H1 (cell line): ENCODE measurements around the gene BAZ1B. TPM values are rescaled to one million over a fixed set of nuclear protein-coding genes. Genes with fewer than 3 reads are reported as not detected.

Experiments
- CTCF ChIA-PET: fragments of 300-600 bp; sonication (Branson Sonifier 250); formaldehyde crosslinking; loops from one replicate; lab custom pipeline; 2021; ENCODE audit not compliant: partially characterized antibody; lab: Charles Lee
- POLR2A ChIA-PET: fragments of 300-600 bp; sonication (Branson Sonifier 250); formaldehyde crosslinking; loops from one replicate; lab custom pipeline; 2021; ENCODE audit warnings: inconsistent platforms; ENCODE audit not compliant: partially characterized antibody; lab: Charles Lee
- DNase-seq, 2 experiments: peaks; one replicate each; pipeline versions ENCODE4 v3.0.0 to v3.0.0-alpha.2; 2010 to 2022; ENCODE audit warnings: low spot score in 2 of 2, low read depth in 1 of 2, mixed read lengths in 1 of 2
- FAIRE-seq: peaks from 2 replicates; lab custom pipeline; 2011; peaks lifted over from hg19 to GRCh38; lab: Jason Lieb, UNC
- H2AFZ ChIP-seq: 2 replicates; pipeline ENCODE4 v1.8.1; 2012; ENCODE audit warnings: low read length, inconsistent platforms
- H2AK5ac ChIP-seq: 2 replicates; pipeline ENCODE4 v1.6.1; 2013; ENCODE audit warnings: low read depth, low read length
- H2BK120ac ChIP-seq: replicated peaks from 2 replicates; pipeline ENCODE3; 2013; ENCODE audit warnings: low read depth, low read length, inconsistent platforms
- H2BK12ac ChIP-seq: 2 replicates; pipeline ENCODE4 v1.6.1; 2013; ENCODE audit warnings: low read depth, low read length
- H2BK15ac ChIP-seq: 2 replicates; pipeline ENCODE4 v1.6.1; 2013; ENCODE audit warnings: low read length
- H2BK20ac ChIP-seq: 2 replicates; pipeline ENCODE4 v1.6.1; 2013; ENCODE audit warnings: low read length
- H2BK5ac ChIP-seq: 2 replicates; pipeline ENCODE4 v1.6.1; 2013; ENCODE audit warnings: low read depth, low read length
- H3K14ac ChIP-seq: 2 replicates; pipeline ENCODE4 v1.6.1; 2013; ENCODE audit warnings: inconsistent platforms; ENCODE audit not compliant: insufficient read length
- H3K18ac ChIP-seq: 2 replicates; pipeline ENCODE4 v1.6.1; 2013; ENCODE audit warnings: low read length; ENCODE audit errors: extremely low read depth
- H3K23ac ChIP-seq: 2 replicates; pipeline ENCODE4 v1.6.1; 2013; ENCODE audit warnings: inconsistent platforms; ENCODE audit not compliant: insufficient read length
- H3K23me2 ChIP-seq: 2 replicates; pipeline ENCODE4 v1.6.1; 2013; ENCODE audit warnings: low read depth, low read length
- H3K27ac ChIP-seq: 2 replicates; pipeline ENCODE4 v1.6.1; 2011; ENCODE audit warnings: low read depth, low read length, inconsistent platforms
- H3K27me3 ChIP-seq, 4 experiments: replicated peaks in 1 of 4; 1 replicate in 1 of 4; 2 replicates in 3 of 4; pipeline versions ENCODE4 v1.6.1 to v1.8.1; 2011 to 2013; ENCODE audit warnings: low read length in 3 of 4, mild to moderate bottlenecking in 3 of 4, inconsistent platforms in 2 of 4, mixed read lengths in 2 of 4, moderate library complexity in 1 of 4; ENCODE audit not compliant: control insufficient read depth in 3 of 4, insufficient read depth in 3 of 4; ENCODE audit errors: extremely low read depth in 1 of 4
- H3K36me3 ChIP-seq, 4 experiments: 2 replicates each; pipeline versions ENCODE4 v1.6.1 to v1.8.1; 2011 to 2013; ENCODE audit warnings: mild to moderate bottlenecking in 4 of 4, low read length in 3 of 4, moderate library complexity in 2 of 4, control low read depth in 1 of 4, inconsistent platforms in 1 of 4; ENCODE audit not compliant: insufficient read depth in 4 of 4, control insufficient read depth in 2 of 4
- H3K4ac ChIP-seq: replicated peaks from 2 replicates; pipeline ENCODE3; 2013; ENCODE audit warnings: low read length, low read depth, mixed read lengths, inconsistent platforms; ENCODE audit not compliant: insufficient read length
- H3K4me1 ChIP-seq, 4 experiments: replicated peaks in 1 of 4; 1 replicate in 1 of 4; 2 replicates in 3 of 4; pipeline versions ENCODE4 v1.6.1 to v1.8.1; 2011 to 2013; ENCODE audit warnings: low read length in 3 of 4, inconsistent platforms in 2 of 4, mixed read lengths in 1 of 4; ENCODE audit not compliant: insufficient read depth in 4 of 4, control insufficient read depth in 3 of 4
- H3K4me2 ChIP-seq, 2 experiments: 2 replicates each; pipeline versions ENCODE4 v1.6.1 to v1.8.1; 2011 to 2013; ENCODE audit warnings: low read depth in 2 of 2, low read length in 2 of 2, control low read depth in 1 of 2, inconsistent platforms in 1 of 2, mild to moderate bottlenecking in 1 of 2; ENCODE audit not compliant: insufficient read depth in 1 of 2
- H3K4me3 ChIP-seq, 4 experiments: fragments of 200-600, 300-600 bp in 1 of 4; sonication (generic), shearing (Covaris generic), sonication (Bioruptor Twin) in 1 of 4; 2 replicates each; pipeline versions ENCODE4 v1.5.1 to v1.8.1; 2011 to 2016; ENCODE audit warnings: low read length in 4 of 4, low read depth in 3 of 4, control low read depth in 2 of 4, inconsistent platforms in 2 of 4, mild to moderate bottlenecking in 2 of 4, mixed read lengths in 1 of 4, moderate library complexity in 1 of 4; ENCODE audit not compliant: insufficient read depth in 2 of 4; ENCODE audit errors: extremely low read depth in 1 of 4
- H3K56ac ChIP-seq: replicated peaks from 2 replicates; pipeline ENCODE3; 2013; ENCODE audit warnings: low read depth, mild to moderate bottlenecking, mixed read lengths, low read length, inconsistent platforms; ENCODE audit not compliant: insufficient read length
- H3K79me1 ChIP-seq: 2 replicates; pipeline ENCODE4 v1.6.1; 2013; ENCODE audit warnings: low read depth, low read length, control low read depth
- H3K79me2 ChIP-seq, 2 experiments: 2 replicates each; pipeline versions ENCODE4 v1.6.1 to v1.8.1; 2012 to 2013; ENCODE audit warnings: low read length in 2 of 2, mild to moderate bottlenecking in 2 of 2, inconsistent platforms in 1 of 2; ENCODE audit not compliant: insufficient read depth in 2 of 2, control insufficient read depth in 1 of 2
- H3K9ac ChIP-seq, 4 experiments: replicated peaks in 1 of 4; 1 replicate in 1 of 4; 2 replicates in 3 of 4; pipeline versions ENCODE4 v1.6.1 to v1.8.1; 2011 to 2013; ENCODE audit warnings: low read depth in 3 of 4, low read length in 3 of 4, control low read depth in 2 of 4, mild to moderate bottlenecking in 2 of 4, moderate library complexity in 2 of 4, inconsistent platforms in 1 of 4; ENCODE audit errors: extremely low read depth in 1 of 4
- H3K9me3 ChIP-seq, 2 experiments: 2 replicates each; pipeline versions ENCODE4 v1.6.1 to v1.8.1; 2012 to 2013; ENCODE audit warnings: mild to moderate bottlenecking in 2 of 2, moderate library complexity in 2 of 2, control low read depth in 1 of 2, inconsistent platforms in 1 of 2, low read depth in 1 of 2, low read length in 1 of 2, mixed read lengths in 1 of 2; ENCODE audit not compliant: insufficient read depth in 2 of 2
- H4K20me1 ChIP-seq, 2 experiments: replicated peaks in 1 of 2; 2 replicates each; pipeline versions ENCODE3 to v1.8.1; 2011 to 2013; ENCODE audit warnings: inconsistent platforms in 2 of 2, low read length in 2 of 2, mild to moderate bottlenecking in 1 of 2; ENCODE audit not compliant: insufficient read depth in 2 of 2, control insufficient read depth in 1 of 2
- H4K5ac ChIP-seq: 2 replicates; pipeline ENCODE4 v1.6.1; 2013; ENCODE audit warnings: low read length, low read depth, mixed read lengths, inconsistent platforms; ENCODE audit not compliant: insufficient read length
- H4K8ac ChIP-seq: 2 replicates; pipeline ENCODE4 v1.8.0; 2013; ENCODE audit warnings: mild to moderate bottlenecking, moderate library complexity, low read length, inconsistent platforms; ENCODE audit not compliant: insufficient read depth; ENCODE audit errors: extremely low read depth
- H4K91ac ChIP-seq: replicated peaks from 2 replicates; pipeline ENCODE3; 2013; ENCODE audit warnings: low read length, mixed read lengths, inconsistent platforms; ENCODE audit not compliant: insufficient read length
- GTF2F1 ChIP-seq: IDR thresholded peaks from 2 replicates; pipeline ENCODE4 v1.6.1; 2012; ENCODE audit warnings: low read depth, low read length, improper control_type of control experiment, borderline replicate concordance
- POLR2AphosphoS5 ChIP-seq: IDR thresholded peaks from 2 replicates; pipeline ENCODE4 v1.6.1; 2011; ENCODE audit warnings: low read depth, low read length
- WGBS, 2 experiments: shearing (Covaris generic) in 1 of 2; methylation state at CpG; one replicate each; pipeline versions ENCODE4 v1.1.6 to v1.1.7; 2013 to 2015; ENCODE audit warnings: low lambda C conversion rate in 2 of 2, mixed read lengths in 2 of 2, inconsistent platforms in 1 of 2, low coverage in 1 of 2, missing lambda C conversion rate in 1 of 2; ENCODE audit not compliant: insufficient replicate concordance in 2 of 2, insufficient coverage in 1 of 2, insufficient read length in 1 of 2; ENCODE audit errors: extremely low coverage in 1 of 2, missing lambda C conversion rate in 1 of 2; 5-methylcytosine and 5-hydroxymethylcytosine counted together
- polyA plus RNA-seq, 7 experiments: library from polyadenylated mRNA; depleted of rRNA in 3 of 7; stranded (reverse) in 5 of 7; unstranded in 2 of 7; fragments of >200 nt in 5 of 7; fragments of 200-250 nt in 2 of 7; gene quantifications; 1 replicate in 5 of 7; 2 replicates in 1 of 7; 4 replicates in 1 of 7; pipeline versions ENCODE4 v1.2.1 to v1.2.3, GENCODE V29; 2011 to 2013; ENCODE audit warnings: missing spikeins in 2 of 7, mixed read lengths in 2 of 7
- total RNA-seq: library from RNA; stranded (reverse); fragmentation: NEBNext Ultra II Directional; extraction: Animal tissue kit (Norgen Biotek cat#: 25700); gene quantifications from 2 replicates; pipeline ENCODE4 v1.2.1, GENCODE V29; 2021
- TF ChIP-seq, protein P1 (sequence below): IDR thresholded peaks from 2 replicates; pipeline ENCODE4 v1.6.1; 2012; ENCODE audit warnings: low read length, inconsistent platforms

BAZ1B gene
- total and polyA plus RNA-seq, 2 of the 8 experiments (the other 6 are each of a cell fraction or from before 2014, with no cell fraction given) = 21.0 to 86.8 TPM

DNA sequence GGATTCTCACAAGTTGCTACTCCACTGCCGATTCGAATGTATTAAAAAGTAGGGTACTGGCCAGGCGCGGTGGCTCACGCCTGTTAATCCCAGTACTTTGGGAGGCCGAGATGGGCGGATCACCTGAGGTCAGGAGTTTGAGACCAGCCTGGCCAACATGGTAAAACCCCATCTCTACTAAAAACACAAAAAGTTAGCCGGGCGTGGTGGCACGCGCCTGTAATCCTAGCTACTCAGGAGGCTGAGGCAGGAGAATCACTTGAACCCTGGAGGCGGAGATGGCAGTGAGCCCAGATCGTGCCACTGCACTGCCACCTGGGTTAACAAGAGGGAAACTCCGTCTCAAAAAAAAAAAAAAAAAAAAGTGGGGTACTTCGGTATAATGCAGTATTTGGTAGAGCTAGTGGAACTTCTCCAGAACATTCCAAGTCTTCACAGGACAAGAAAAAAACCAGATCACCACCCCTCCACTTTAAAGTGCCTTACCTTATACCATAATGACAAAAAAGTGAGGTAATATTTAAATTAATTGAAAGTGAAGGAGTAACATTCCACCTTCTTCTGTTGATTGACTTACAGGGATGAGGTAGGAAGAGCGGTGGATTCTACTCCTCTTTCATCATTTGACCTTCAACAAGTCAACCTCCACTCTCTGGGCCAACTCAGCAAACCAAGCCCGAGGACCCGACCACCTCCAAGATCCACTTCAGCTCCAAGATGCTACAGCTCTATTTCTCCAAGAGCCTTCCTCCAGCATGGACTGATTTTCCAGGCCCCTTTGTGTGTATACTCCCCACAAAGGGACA lies 2.0 kb downstream of the BAZ1B start:
- peaks cover 10 to 17% of the 10 kb centered on the region in 2 experiments for H4K20me1 ChIP-seq
- no peak overlapping the region for H4K8ac ChIP-seq
- H3K14ac ChIP-seq = no peak overlapping the region
- H3K23ac ChIP-seq = no peak overlapping the region
- no peak overlapping the region for H4K91ac ChIP-seq
- H2AFZ ChIP-seq = no peak overlapping the region
- FAIRE-seq (no peak), DNase-seq (no peak)
- 83% methylated on average over 17 of the region's 18 CpGs; no CpG with 5 or more reads in 1 of the 2 experiments for WGBS, 2 experiments
- H2BK120ac ChIP-seq = no peak overlapping the region
- H3K79me1 ChIP-seq = peaks cover 6% of the 10 kb centered on the region; the same call in 1 of the 2 replicates
- H3K27me3 ChIP-seq = no peaks in the 10 kb centered on the region
- no peak overlapping the region for H2BK5ac ChIP-seq
- peak overlapping the region; percentile 65 to 69 for H3K4me2 ChIP-seq
- H3K4ac ChIP-seq = no peak overlapping the region
- H2BK15ac ChIP-seq = no peak overlapping the region
- no peak overlapping the region for H2BK20ac ChIP-seq
- POLR2A ChIA-PET = interaction anchor here (1.0 to 6.0 kb wide), 14 partner anchors 7 to 156 kb away, joined by 3 to 55 read pairs (median 4); partner anchors contain the start of gene TBL2
- no peaks in the 10 kb centered on the region for H3K9me3 ChIP-seq
- H3K4me1 ChIP-seq = peaks cover 0 to 5% (median 2%) of the 10 kb centered on the region in 4 experiments; a peak in 2 of 7 replicates
- H3K56ac ChIP-seq = no peak overlapping the region
- H2AK5ac ChIP-seq = no peak overlapping the region
- peak overlapping the region in 2 of 4 experiments; percentile 34 to 93; a peak in 1 of 7 replicates for H3K9ac ChIP-seq
- peak overlapping the region; percentile 79 to 91 (median 82); a peak in 7 of 8 replicates for H3K4me3 ChIP-seq
- CTCF ChIA-PET = interaction anchor here (0.6 to 2.3 kb wide), 3 partner anchors 56 to 205 kb away, joined by 3 to 7 read pairs (median 3); no protein-coding TSS in a partner anchor
- H3K23me2 ChIP-seq = peaks cover 6% of the 10 kb centered on the region
- H3K36me3 ChIP-seq = peaks cover 2 to 42% (median 15%) of the 10 kb centered on the region in 4 experiments; a peak in 6 of 8 replicates
- 0 out of 2 replicates have a peak overlapping the region, but pooled peaks have one; percentile 1 for H3K27ac ChIP-seq
- no peak overlapping the region for H3K18ac ChIP-seq
- H4K5ac ChIP-seq = no peak overlapping the region
- H3K79me2 ChIP-seq = peaks cover 51 to 65% of the 10 kb centered on the region in 2 experiments
- H2BK12ac ChIP-seq = no peak overlapping the region
- TF ChIP-seq, protein P1, sequence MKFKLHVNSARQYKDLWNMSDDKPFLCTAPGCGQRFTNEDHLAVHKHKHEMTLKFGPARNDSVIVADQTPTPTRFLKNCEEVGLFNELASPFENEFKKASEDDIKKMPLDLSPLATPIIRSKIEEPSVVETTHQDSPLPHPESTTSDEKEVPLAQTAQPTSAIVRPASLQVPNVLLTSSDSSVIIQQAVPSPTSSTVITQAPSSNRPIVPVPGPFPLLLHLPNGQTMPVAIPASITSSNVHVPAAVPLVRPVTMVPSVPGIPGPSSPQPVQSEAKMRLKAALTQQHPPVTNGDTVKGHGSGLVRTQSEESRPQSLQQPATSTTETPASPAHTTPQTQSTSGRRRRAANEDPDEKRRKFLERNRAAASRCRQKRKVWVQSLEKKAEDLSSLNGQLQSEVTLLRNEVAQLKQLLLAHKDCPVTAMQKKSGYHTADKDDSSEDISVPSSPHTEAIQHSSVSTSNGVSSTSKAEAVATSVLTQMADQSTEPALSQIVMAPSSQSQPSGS = no peak
- TF ChIP-seq GTF2F1 = no peak
- no peak for TF ChIP-seq POLR2AphosphoS5
